NCI-H69 (cell line): ENCODE results near the gene IQSEC3.

Experiments
- DNase-seq: peaks from one replicate; lab custom pipeline; 2025; lab: John Stamatoyannopoulos, UW

IQSEC3 gene

GRCh38 chr12:138898-139534, 72.4 kb downstream of the IQSEC3 start:
- DNase-seq, result no peak

GRCh38 chr12:139585-139984, 73.0 kb downstream of the IQSEC3 start:
- no peak for DNase-seq

DNA sequence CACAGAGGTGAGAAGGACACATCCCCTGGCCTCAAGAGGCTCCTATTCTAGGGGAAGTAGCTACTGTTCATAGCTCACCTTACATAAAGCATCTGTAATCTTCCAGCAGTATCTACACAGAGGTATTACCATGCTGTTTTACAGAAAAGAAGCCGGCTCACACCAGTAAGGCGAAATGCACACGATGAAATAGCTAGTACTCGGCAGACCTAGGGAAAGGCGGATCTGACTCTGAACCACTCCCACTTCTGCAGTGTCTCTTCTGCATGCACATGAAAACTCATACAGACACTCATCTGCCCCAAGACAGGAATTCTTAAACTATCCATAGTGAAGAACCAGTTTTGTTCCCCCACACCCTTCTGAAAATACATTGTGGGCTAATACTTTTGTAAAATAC, 73.6 kb downstream of the IQSEC3 start:
- no peak for DNase-seq

GRCh38 chr12:143964-144649, 77.5 kb downstream of the IQSEC3 start:
- no peak for DNase-seq

DNA sequence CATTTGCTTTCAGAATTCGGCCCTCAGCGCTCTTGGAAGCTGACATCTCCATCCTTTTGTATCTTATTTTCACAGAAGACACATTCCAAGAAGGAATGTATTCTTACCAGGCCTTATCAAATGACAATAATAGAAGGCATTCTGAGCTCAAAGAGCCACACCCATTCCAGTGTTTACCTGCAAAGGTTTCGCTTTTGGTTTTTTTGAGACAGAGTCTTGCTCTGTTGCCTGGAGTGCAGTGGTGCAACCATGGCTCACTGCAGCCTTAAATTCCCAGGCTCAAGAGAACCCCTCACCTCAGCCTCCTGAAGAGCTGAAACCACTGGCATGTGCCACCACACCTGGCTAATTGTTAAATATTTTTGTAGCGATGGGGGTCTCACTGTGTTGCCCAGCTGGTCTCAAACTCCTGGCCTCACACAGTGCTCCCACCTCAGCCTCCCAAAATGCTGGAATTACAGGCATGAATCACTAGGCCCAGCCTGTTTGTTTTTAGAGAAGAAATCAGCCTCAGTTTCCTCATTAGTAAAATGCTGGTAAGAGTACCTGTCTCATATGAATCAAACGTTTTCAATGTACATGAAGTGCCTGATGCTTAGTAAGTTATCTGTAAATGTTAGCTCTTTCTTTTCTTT, 78.2 kb downstream of the IQSEC3 start:
- peak; percentile 15 for DNase-seq

- no peak for DNase-seq
Measured at GRCh38 chr12:145369-145960, 78.9 kb downstream of the IQSEC3 start.

DNA sequence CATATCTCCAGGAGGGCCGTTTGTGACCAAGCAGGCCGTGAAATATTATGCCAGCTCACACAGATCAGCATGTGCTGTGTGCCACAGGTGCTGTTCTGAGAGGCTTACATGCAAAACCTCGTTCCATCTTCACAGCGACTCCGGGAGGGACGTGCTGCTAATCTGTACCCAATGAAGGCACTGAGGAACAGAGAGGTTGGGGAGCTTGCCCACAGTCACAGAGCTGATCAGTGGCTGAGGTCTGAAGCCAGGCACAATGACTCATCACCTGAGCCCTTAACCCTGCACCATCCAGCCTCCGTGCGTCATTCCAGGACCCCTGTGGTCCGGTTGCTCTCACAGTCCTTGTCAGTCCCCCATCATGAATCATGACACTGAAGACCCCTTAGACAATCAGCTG, 80.7 kb downstream of the IQSEC3 start:
- no peak for DNase-seq

- DNase-seq, result no peak
Measured at GRCh38 chr12:148676-149416, 82.3 kb downstream of the IQSEC3 start.

DNA sequence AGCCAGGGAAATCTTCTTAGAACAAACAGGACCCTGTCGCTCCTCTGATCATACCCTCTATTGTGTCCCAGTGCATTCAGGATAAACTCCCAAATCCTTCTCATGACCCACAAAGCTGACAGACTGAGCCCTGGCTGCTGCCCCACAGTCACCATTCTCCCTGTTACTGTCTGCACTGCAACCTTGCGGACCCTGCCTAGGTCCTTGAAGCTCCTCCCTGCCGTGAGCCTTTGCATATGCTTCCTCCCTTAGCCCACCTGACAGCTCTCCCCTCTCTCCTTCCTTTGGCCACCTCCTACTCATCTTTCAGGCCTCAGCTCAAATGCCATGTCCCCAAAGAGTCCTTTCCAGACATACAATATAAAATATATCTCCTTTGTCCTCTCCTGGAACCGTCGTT, 85.0 kb downstream of the IQSEC3 start:
- no peak for DNase-seq

DNA sequence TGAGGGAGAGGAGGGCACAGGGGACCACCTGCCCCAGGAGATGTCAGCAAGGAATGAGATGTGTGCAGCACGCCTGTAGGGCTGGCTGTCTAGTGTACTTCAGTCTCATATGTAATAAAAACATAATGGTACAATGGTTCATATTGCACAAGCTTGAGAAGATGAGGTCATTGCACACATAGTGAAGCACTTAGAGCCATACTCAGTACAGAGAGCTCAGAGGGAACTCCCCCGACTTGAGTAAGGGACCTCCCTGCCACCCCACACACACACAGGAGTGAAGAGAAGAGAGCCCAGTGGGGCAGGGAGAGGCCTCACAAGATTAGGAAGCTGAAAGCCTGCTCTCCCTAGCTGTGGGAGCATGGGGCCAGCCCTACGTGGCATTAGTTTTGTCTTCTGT, 85.9 kb downstream of the IQSEC3 start:
- DNase-seq, result no peak

DNA sequence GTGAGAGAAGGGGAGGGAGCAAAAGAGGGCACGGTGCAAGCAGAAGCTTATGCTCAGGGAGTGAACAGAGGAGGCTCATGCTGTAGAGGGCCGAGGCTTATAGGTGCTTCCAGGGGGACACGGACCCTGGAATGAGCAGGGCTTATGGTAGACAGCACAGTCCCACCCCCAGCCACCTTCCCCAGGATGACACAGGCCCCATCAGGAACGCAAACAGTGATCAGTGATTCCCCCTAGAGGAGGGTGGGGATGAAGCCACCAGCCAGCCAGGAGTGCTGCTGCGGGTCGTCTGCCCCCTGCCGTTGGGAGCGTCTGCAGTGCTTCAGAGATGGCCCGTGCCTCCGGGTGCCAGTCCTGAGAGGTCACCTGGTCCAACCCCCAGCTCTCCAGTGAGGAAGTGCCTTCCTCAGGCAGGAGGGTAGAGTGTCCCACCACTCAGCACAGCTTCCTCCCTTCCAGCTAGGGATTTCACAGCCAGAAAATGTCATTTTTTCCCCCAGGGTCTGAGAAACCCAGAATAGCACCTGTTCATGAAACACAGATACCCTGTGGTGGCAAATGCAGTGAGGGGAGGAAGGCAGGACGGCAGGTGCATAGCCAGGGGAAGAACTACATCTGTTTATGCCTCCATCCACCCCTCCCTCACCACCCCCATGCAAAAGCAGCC, 86.6 kb downstream of the IQSEC3 start:
- peak; percentile 88 for DNase-seq

GRCh38 chr12:154058-154457, 87.5 kb downstream of the IQSEC3 start:
- no peak for DNase-seq

GRCh38 chr12:155006-155405, 88.4 kb downstream of the IQSEC3 start:
- DNase-seq, result no peak

DNA sequence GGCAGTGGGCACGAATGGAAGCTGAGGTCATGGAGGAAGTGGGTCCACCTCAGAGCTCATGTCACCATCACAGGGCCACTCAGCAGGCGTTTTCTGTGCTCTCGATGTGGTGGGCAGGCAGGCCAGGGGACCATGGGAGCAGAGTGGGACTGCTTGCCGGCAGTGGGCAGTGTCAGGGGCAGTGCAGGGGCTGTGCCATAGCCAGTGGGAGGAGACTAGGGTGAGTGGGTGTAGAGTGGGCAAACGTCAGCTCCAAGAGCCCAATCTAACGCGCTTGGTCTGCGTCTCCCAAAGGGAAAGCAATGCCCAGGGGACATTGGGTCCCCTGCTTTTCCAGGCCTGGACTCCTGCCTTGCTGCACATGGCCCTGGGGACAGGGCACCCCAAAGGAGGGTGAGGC, 89.1 kb downstream of the IQSEC3 start:
- no peak for DNase-seq

GRCh38 chr12:156945-157344, 90.4 kb downstream of the IQSEC3 start:
- no peak for DNase-seq

DNA sequence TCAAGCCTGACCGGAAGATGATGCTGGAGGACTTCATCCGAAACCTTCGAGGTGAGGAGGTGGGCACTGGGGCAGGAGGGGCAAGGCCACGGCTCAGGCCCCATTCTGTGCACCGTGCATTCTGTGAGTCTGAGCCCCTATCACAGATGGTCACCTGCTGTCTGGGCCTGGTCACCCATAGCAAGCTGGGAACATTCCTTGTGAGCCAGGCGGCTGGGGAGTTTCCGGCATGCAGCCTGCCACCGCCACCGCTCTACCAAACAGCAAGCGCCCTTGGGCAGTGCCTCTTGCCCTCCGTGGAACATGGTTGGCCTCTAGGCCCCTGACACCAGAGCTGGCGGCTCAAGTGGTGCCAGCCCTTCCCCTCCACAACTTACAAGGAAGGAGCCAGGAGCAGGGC, 91.1 kb downstream of the IQSEC3 start:
- DNase-seq, result no peak

DNA sequence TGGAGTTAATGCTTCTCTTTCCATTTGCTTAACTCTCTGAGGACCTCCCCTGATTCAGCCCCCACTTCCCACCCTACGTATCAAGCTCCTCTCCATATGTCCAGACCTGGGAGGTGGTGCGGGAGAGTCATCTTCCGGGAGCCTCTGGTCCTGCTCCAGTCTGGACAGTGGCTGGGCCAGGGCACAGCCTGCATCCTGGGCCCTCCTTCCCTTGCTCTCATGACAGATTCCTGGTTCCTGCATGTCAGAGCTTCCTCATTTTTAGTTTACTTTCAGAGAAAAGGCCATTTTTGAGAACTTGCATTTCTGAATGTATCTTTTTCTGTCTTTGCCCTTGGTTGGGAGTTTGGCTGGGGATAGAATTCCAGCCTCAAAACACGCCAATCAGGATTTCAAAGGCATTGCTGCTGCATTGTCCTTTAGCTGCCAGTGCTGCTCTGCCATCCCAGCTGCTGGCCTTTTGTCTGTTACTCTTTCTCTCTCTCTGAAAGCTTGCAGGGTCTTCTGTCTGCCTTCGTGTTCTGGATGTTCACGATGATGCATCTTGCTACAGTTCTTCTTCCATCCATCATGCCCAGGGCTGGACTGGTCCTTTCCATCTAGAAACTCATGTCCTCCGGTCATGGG, 92.7 kb downstream of the IQSEC3 start:
- no peak for DNase-seq

GRCh38 chr12:160858-161257, 94.3 kb downstream of the IQSEC3 start:
- no peak for DNase-seq

- no peak for DNase-seq
Measured at GRCh38 chr12:161823-162222, 95.3 kb downstream of the IQSEC3 start.

DNA sequence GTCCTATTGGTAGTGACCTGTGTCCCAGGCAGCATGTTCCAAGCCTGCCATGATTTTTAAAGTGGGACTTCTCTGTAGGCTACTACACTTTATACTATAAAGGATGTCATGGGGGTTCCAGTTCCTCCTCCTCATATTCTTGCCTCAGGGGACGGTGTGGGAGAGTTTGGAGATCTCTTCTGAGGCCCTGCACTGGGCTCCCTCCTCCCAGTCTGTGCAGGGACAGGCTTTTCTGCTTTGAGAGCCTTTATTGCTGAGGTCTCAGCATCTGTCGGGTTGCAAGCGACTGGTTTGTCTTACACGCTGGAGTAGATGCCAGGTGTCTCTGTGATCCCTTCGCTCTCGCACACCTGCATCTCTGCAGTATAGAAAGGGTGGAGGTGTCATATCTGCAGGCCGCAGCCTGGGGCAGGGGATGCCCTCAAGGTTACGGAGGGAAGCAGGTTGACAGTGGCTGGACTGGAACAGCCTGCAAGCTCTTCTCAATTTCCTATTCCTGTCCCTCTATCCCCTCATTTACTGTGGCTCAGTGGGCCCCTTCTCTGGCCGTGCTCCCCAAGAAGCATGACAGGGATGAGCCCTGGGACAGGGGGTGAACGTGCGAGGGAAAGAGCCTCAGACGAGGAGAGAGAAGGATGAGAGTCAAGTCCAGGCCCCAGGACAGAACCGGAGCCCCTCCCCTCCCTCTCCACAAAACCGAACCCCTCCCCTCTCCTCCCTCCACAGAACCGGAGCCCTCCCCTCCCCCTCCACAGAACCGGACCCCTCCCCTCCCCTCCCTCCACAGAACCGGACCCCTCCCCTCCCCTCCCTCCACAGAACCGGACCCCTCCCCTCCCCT, 96.1 kb downstream of the IQSEC3 start:
- DNase-seq, result peak; percentile 90
